HG02840 (cell line): ENCODE results near the gene MICU2.

ENCODE experiments used
- ATAC-seq: cut with Tn5 transposase; IDR thresholded peaks from one replicate; pipeline ENCODE4 v1.9.1; 2021; ENCODE audit warnings: mild to moderate bottlenecking, moderate library complexity, moderate number of reproducible peaks; ENCODE audit not compliant: unreplicated experiment, low FRiP score

Gene MICU2

DNA sequence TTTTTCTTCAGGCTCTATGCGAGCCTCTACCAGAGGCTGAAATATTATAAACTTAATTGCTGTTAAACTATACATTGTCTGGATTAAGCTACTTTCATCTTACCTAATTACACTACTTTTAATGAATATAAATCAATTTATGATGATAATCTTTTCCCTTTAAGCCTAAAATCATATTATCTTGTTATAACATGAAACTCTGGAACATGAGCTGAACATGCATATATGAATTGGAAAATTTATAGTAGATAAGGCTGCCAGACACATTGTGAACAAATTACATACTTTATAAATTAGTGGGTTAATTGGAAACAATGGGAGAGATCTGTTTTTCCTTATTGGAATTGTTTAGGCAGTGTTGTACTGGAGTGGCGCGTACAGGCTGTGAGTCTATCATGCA lies 99.6 kb downstream of the MICU2 start:
- ATAC-seq: no peak

DNA sequence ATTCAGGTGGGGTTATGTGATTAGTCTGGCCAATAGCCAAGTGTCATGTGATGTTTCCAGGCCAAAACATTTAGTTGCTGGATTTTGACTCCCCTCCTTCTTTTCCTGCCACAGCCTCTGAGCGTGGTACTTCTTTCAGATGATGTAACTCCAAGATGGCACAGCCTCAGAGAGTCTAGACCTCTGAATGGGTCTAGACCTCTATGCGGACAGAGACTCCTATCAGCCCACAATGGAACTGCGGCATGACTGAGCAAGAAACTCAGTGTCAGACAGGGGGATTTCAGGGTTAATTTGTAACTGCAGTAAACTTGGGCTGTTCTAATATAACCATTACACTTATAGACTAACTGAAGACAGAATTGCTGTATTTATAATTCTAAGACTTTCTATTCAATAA lies 102.3 kb downstream of the MICU2 start:
- ATAC-seq: no peak

DNA sequence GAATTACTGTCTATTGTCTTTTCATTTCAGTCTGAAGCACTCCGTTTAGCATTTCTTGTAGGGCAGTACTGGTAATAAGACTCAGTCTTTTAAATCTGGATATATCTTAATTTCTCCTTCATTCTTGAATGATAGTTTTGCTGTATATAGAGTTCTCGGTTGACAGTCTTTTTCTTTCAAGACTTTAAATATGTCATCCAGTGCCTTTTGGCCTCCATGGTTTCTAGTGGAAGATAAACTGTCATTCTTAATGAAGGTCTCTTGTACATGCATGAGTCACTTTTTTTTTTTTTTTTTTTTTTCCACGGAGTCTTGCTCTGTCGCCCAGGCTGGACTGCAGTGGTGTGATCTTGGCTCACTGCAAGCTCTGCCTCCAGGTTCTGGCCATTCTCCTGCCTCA lies 117.6 kb downstream of the MICU2 start:
- no peak for ATAC-seq

DNA sequence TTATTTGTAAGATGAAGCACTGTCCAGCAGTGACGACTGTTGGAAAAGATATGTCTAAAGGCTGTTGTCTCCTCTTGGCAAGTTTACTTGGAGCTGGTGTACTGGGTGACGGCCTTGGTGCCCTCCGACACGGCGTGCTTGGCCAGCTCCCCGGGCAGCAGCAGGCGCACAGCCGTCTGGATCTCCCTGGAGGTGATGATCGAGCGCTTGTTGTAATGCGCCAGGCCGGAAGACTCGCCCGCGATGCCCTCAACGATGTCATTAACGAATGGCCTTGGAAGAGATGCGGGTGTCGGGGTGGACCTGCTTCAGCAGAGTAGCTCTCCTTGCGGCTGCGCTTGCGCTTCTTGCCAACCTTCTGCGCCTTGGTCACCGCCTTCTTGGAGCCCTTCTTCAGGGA lies 120.2 kb downstream of the MICU2 start:
- no peak for ATAC-seq

DNA sequence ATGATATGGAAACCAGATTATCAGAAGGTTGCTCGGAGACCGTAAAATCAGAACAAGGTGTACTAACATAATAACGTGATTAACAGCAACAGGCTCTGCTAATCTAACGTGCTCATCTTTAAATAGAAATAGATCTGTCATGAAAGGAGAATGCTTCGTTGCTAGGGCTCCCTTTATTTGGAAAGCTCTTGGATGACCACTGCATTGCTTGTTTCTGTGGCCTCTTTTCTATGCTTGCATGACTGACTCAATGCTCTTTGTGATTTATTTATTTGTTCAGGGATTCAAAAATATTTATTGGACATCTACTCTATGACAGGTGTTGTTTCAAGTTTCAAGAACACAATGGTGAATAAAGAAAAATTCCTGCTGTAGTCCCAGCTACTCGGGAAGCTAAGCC lies 122.6 kb downstream of the MICU2 start:
- no peak for ATAC-seq

DNA sequence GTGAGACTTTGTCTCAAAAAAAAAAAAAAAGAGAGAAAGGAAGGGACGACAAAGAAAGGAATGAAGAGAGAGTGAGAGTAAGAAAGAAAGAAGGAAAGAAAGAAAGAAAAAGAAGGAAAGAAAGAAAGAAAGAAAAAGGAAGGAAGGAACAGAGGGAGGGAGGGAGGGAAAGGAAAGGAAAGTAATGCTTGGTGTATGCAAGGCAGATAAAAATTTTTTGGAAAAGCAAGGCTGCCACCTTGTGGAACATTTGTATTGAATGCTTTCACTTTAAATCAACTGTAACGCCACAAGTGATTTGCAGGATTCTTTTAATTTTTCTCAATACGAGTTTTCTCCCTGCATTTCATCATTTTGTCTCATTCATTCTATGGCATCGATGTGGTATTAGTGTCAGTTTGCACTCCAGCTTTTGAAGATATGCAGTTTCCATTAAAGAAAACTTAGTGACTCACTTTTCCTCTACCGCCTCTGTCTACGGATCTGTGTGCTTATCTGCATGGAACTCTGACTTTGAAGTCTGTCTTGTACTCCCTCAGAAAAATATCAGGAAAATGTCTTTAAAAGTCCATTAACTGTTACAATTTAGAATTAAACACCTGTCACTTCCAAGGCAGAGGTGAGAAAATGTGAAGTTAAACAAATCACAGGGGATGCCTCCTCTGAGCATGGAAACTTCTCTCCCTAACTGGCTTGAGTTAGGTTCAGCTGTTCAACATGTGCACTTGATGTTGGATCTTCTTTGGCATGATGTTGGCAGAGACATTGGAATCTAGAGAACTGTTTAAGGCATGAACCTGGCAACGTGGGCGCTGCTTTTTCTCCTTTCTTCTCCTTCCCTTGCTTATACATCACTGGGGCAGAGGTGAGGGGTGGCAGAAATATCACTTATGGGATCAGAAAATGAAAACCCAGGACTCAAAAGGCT lies 124.8 kb downstream of the MICU2 start:
- no peak for ATAC-seq

DNA sequence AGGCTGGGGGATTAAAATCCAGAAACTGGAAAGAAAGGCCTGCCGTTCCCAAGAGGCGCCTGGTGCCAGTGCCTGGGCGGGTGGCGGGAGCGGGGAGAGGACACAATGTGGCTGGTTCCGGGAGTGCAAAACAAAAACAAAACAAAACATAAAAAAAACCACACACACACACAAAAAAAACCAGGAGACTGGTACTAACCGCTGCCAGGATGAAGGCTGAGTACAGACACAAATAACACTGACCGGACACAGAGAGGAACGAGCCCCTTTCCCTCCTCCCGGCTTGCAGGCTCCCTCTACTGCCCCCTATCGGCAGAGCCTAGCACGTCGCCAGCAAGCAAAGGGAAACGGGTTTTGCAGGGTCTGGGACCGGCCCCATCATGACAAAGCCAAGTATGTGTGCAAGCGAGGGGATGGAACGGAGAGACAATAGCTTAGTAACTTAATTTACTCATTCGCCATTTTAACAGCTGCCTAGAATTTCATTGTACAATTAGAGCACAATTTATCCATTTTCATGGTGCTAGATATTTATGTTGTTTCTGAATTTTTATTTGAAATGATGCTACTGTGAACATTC lies 127.0 kb downstream of the MICU2 start:
- peak; percentile 71 for ATAC-seq

DNA sequence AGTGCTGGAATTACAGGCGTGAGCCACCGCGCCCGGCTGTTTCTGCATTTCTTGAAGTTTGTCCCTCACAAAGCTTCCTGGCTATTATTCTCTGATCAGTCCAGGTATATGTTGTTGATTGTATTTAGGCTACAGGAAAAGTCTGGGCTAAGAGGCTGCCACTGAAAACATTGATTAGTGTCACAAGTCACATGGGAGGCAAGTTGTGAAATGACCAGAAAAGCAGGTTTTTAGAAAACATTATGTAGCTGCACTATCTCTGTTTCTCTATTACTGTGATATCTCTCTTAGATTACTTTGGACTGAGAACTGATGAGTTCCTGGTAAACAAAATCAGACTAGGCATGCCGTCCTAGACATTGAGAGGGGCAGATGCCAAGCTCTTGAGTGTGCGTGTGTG lies 128.9 kb downstream of the MICU2 start:
- ATAC-seq: no peak

DNA sequence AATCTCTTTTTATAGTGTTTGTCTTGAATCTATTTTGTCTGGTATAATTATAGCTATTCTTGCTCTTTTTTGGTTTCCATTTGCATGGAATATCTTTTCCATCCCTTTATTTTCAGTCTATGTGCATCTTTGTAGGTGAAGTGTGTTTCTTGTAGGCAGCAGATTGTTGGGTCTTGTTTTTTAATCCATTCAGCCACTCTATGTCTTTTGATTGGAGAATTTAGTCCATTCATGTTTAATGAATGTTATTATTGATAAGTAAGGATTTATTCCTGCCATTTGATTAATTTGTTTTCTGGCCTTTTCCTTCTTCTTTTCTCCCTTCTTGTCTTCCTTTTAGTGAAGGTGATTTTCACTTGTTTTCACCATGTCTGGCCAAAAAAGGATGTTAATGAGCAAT lies 133.2 kb downstream of the MICU2 start:
- ATAC-seq: no peak

DNA sequence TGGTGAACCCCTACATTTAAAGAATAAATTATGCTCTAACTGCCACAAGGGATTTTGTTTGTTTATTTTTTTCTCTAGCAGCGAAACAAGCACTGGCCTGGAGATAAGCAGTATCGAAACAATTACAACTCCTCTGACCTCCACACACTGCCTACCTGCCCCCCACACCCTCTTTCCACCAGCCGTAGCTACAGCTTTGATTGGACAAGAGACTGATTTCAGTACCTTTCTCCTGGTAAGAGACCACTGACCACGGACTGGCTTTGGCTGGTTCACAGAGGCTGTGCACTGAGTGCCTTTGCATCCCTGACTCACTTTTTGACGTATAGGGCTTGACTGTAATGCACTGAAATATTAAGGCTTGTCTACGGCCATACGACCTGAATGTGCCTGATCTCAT lies 137.4 kb downstream of the MICU2 start:
- no peak for ATAC-seq

DNA sequence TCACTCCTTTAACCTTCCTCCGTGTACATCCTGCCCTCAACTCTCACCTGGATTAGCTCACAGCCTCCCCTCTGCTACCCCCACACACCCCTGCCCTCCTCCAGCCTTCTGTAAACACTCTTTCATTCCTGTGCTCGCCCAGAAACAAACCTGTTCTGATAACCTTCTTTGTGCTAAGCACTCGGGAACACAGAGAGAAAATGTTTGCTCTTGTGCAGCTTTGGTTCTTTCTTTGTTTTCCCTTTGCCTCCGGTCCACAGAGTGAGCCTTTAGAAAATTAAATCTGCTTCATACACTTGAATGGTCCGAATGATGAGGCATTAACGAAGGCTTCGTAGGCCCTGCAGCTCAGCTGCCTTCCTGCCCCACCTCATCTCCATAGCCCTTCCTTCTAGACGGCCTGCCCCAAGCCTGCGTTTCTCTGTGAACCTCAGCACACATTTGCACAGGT lies 138.2 kb downstream of the MICU2 start:
- no peak for ATAC-seq

DNA sequence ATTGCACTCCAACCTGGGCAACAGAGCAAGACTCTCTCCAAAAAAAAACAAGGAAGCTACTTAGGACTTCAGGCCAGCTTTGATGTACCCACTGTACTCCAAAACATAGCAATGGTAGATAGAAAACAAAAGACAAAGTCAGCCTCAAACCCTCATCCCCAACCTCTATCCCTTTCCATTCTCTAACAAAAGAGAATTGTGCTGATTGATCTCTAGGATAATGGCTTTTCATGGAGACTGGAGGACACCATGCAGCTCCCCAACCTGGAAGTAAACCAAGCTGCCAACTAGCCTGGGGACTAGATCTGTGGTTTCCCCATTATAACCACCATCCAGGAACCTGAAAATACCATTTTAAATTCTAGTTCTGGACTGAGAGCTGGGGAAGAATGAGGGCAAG lies 140.5 kb downstream of the MICU2 start:
- ATAC-seq: no peak

DNA sequence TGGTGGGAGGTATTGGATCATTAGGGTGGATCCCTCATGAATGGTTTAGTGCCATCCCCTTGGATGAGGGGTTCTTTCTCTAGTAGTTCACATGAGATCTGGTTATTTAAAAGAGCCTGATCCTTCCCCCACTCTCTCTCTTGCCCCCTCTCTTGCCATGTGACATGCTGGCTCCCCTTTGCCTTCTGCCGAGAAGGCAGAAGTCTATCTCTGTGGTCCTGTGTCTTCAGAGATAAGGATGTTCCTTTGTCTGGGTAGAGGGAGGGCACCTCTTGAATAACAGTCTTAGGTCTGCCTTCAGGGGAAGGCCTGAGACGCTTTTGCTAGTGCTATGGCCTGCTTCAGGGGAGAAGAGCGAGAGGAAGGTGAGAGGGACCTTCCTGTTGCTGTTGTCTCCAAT lies 142.8 kb downstream of the MICU2 start:
- ATAC-seq: no peak

DNA sequence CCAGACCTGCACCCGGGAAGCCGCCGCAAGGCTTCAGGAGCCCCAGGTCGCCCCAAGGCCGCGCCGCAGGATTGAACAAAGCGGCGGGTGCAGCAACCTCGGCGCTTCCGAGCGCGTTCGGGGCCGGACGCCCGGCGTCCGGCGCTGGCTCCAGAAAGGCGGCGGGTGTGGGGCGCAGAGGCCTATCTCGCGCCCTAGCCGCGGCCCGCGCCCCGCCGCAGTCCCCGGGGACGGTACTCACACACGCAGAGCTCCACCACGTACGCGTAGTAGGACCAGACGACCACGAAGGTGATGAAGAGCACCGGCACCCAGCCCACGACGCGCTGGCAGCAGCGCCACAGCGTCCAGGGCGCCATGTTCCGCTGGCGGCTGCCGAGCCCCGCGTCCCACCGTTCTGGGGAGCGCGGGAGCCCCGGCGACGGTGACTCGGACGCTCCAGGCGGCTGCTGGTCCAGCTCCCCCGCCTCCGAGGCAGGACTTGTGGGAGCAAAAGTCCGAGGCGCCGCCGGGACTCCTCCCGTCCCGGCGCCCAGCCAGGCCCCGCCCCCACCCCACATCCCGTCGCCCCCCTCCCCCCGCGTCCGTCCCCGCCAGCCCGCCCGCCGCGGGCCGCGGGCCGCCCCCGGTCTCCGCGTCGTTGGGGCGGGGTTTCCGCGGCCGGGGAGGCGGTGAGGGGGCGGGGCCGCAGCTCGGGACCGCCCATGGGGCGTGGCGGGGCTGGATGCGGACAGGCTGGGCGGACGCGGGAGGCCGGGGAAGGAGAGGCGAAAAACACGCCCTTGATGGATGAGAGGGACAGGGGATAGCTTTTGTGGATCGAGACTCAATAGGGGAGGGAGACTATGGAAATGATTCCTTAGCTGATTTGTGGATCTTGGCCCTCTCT lies 144.9 kb downstream of the MICU2 start, which contains the start of gene ZDHHC20:
ZDHHC20 (minus strand) TSS at position 491 of the 889 bp plus-strand sequence; CDS start at position 359, 132 bp downstream.
- peak; percentile 86 for ATAC-seq

DNA sequence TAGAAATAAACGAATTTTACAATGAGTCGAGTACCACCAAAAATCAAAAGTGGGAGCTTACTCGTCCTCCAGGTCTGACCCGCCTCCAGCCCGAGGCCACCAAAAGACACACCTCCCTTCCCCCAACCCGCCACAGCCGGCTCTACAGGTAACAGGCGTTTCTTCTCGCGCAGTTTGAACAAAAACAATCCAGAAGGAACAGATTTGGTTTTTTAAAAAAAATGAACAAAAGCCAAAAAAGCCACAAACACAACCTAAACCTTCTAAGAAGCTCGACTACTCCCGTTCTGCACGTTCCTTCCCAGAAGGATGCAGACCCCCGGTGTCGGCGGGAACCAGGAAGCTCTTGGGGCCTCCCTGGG lies 145.5 kb downstream of the MICU2 start:
- ATAC-seq: peak; percentile 32

DNA sequence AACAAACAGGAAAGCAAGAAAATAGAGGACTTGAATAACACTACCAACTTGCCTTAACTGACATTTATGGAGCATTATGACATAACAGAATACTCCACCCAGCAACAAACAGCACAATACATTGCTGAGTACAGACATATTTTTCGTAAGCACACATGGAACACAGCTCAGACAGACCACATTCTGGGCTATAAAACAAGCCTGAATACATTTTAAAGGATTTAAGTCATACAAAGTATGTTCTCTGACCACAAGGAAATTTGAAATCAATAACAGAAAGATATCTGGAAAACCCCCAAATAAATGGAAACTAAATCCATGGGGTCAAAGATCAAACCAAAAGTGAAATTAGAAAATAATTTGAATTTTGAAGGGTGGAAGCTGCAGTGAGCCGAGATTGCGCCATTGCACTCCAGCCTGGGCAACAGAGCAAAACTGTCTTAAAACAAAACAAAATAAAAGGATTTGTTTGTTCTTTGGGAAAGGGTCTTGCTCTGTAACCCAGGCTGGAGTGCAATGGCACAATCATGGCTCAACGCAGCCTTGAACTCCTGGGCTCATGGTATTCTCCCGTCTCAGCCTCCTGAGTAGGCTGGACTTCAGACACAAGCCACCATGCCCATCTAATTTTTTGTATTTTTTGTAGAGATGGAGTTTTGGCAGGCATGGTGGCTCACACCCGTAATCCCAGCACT lies 150.4 kb downstream of the MICU2 start:
- no peak for ATAC-seq

DNA sequence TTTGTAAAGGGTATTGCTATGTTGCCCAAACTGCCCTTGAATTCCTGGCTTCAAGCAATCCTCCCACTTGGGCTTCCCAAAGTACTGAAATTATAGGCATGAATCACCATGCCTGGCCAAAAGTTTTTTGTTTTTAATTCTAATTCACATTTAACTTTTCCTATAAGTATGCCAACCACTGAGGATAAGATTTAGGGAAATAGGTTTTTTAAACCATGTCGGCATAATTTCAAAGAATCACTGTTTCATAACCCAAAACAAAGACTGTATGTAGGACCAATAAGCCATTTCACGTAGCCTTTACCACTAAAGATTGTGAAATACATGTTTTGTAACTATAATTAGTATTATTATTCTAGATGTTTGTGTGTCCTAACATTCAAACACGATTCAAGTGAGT lies 153.0 kb downstream of the MICU2 start:
- no peak for ATAC-seq

DNA sequence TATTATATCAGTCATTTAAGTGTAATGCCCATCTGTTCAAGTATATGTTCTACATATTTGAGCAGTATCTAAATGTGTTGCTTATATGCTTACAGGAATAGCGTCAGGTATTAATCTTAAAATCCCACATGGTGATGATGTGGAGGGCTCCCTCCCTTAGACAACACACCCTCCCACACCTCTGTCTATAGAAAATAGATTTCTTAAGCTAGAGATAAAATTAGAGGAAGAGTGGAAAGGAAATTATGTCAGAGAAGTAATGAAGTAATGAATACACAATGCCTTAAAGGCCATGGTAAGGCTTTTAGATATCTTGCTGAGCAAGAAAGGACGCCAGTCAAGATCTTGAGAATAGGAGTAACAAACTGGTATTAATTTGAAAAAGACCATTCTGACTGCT lies 157.3 kb downstream of the MICU2 start:
- ATAC-seq: no peak

DNA sequence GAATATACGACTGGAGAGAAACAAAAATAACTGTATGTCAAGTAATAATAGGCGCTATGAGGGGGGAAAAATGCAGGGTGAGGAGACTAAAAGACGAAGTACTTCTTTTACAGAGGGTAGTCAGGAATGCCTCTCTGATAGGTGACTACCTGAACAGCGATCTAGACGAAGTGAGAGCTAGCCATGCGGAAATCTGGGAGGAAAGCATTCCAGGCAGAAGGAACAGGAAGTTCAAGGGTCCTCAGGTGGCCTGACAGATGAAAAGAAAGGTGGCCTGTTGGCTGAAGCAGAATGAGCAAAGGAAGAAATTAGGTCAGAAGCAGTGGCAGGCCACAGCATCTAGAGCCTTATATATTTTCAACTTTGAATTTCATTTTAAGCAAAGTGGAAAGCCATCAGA lies 158.2 kb downstream of the MICU2 start:
- ATAC-seq: no peak

DNA sequence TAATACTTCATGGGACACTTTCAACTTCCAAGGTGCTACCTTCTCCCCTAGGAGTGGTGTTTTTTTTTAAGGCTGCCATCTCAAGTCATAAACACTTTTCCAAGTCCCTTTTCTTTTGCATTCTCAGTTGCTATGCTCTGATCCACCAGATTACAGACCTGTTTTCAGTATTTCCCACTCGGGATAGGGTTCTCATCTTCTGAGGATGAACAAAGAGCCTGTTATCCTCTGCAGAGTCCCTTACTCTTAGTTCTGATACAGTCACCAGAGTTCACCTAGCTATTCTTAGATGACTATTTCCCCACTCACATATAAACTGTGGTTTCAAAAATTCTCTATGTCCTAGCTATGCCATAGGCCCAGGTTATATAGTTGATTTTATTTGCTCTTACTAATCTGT lies 160.8 kb downstream of the MICU2 start:
- ATAC-seq: no peak
